Mesothelial cell of epicardium (in vitro differentiated cells): Measurements from ENCODE around the gene HPSE2. TPM values are rescaled to one million over a fixed set of nuclear protein-coding genes. Genes with fewer than 3 reads are reported as not detected.

ENCODE experiments used
- DNase-seq, 2 experiments: peaks; one replicate each; pipeline ENCODE4 v3.0.0; 2021; ENCODE audit warnings: low spot score in 2 of 2; ENCODE audit not compliant: unreplicated experiment in 2 of 2
- H3K27ac Mint-ChIP-seq: 2 replicates; pipeline ENCODE4 v1.8.0; 2021; ENCODE audit warnings: mixed read lengths
- H3K27me3 Mint-ChIP-seq: 2 replicates; pipeline ENCODE4 v1.8.0; 2021; ENCODE audit warnings: low read depth, mixed read lengths
- H3K36me3 Mint-ChIP-seq: 2 replicates; pipeline ENCODE4 v1.8.0; 2021; ENCODE audit warnings: mixed read lengths
- H3K4me1 Mint-ChIP-seq: 2 replicates; pipeline ENCODE4 v1.8.0; 2021; ENCODE audit warnings: mixed read lengths
- H3K4me3 Mint-ChIP-seq: 2 replicates; pipeline ENCODE4 v1.8.0; 2021; ENCODE audit warnings: mild to moderate bottlenecking, moderate library complexity, mixed read lengths
- H3K9me3 Mint-ChIP-seq: 2 replicates; pipeline ENCODE4 v1.8.0; 2021; ENCODE audit warnings: mixed read lengths
- CTCF ChIP-seq: fragments of 200-600 bp; sonication (generic); IDR thresholded peaks from one replicate; pipeline ENCODE4 v1.5.0; 2021; ENCODE audit warnings: antibody characterized with exemption; ENCODE audit not compliant: unreplicated experiment
- total RNA-seq: library from RNA; stranded (reverse); gene quantifications from 3 replicates; pipeline ENCODE4 v1.2.1, GENCODE V29; 2021

Gene HPSE2
- total RNA-seq, 1 donor from 2014 or later = 2.3 TPM

GRCh38 chr10:98577578-98577977 lies 658.1 kb downstream of the HPSE2 start:
- DNase-seq = no peak
- no peak overlapping the region for H3K4me3 Mint-ChIP-seq
- H3K4me1 Mint-ChIP-seq = no peaks in the 10 kb centered on the region
- H3K36me3 Mint-ChIP-seq = no peaks in the 10 kb centered on the region
- H3K9me3 Mint-ChIP-seq = no peaks in the 10 kb centered on the region
- TF ChIP-seq CTCF = no peak
- H3K27me3 Mint-ChIP-seq = peaks cover 27% of the 10 kb centered on the region
- H3K27ac Mint-ChIP-seq = no peak overlapping the region

- Mint-ChIP-seq H3K4me1 (no peaks in the 10 kb centered on the region), H3K27me3 (peaks cover 27% of the 10 kb centered on the region), H3K4me3 (no peak overlapping the region), H3K36me3 (no peaks in the 10 kb centered on the region), H3K9me3 (no peaks in the 10 kb centered on the region), H3K27ac (no peak overlapping the region)
- DNase-seq = no peak
- no peak for TF ChIP-seq CTCF
Measured at GRCh38 chr10:98577168-98577567, 658.5 kb downstream of the HPSE2 start.

- no peaks in the 10 kb centered on the region for H3K4me1 Mint-ChIP-seq
- H3K9me3 Mint-ChIP-seq = no peaks in the 10 kb centered on the region
- H3K36me3 Mint-ChIP-seq = no peaks in the 10 kb centered on the region
- peaks cover 27% of the 10 kb centered on the region for H3K27me3 Mint-ChIP-seq
- no peak for DNase-seq
- no peak overlapping the region for H3K27ac Mint-ChIP-seq
- no peak overlapping the region for H3K4me3 Mint-ChIP-seq
- TF ChIP-seq CTCF = no peak
Measured at GRCh38 chr10:98576096-98576495, 659.6 kb downstream of the HPSE2 start.

- H3K4me1 Mint-ChIP-seq = peaks cover 4% of the 10 kb centered on the region
- DNase-seq = no peak
Measured at GRCh38 chr10:98572594-98572993, 663.1 kb downstream of the HPSE2 start.

GRCh38 chr10:98570834-98571233 lies 664.8 kb downstream of the HPSE2 start:
- H3K4me1 Mint-ChIP-seq = peaks cover 4% of the 10 kb centered on the region
- no peaks in the 10 kb centered on the region for H3K36me3 Mint-ChIP-seq
- H3K9me3 Mint-ChIP-seq = no peaks in the 10 kb centered on the region
- TF ChIP-seq CTCF = no peak
- H3K27ac Mint-ChIP-seq = peak overlapping the region; percentile 74
- no peaks in the 10 kb centered on the region for H3K27me3 Mint-ChIP-seq
- DNase-seq = no peak
- no peak overlapping the region for H3K4me3 Mint-ChIP-seq

More at GRCh38 chr10:98572594-98572993, 663.1 kb downstream of the HPSE2 start:
- no peaks in the 10 kb centered on the region for H3K36me3 Mint-ChIP-seq
- TF ChIP-seq CTCF = no peak
- H3K27ac Mint-ChIP-seq = no peak overlapping the region
- H3K9me3 Mint-ChIP-seq = no peaks in the 10 kb centered on the region
- peaks cover 5% of the 10 kb centered on the region for H3K27me3 Mint-ChIP-seq
- no peak overlapping the region for H3K4me3 Mint-ChIP-seq

- H3K27me3 Mint-ChIP-seq = no peaks in the 10 kb centered on the region
- no peaks in the 10 kb centered on the region for H3K9me3 Mint-ChIP-seq
- no peak for TF ChIP-seq CTCF
- no peak for DNase-seq
- no peaks in the 10 kb centered on the region for H3K36me3 Mint-ChIP-seq
- H3K4me1 Mint-ChIP-seq = peaks cover 4% of the 10 kb centered on the region
- H3K4me3 Mint-ChIP-seq = no peak overlapping the region
- H3K27ac Mint-ChIP-seq = no peak overlapping the region
Measured at GRCh38 chr10:98569853-98570252, 665.8 kb downstream of the HPSE2 start.
